ENCODE measurements around the gene MTIF3.

- no peak for TF ChIP-seq CTCF (IDR thresholded peaks at IDR 0.05 in 8 of 11, conservative IDR thresholded peaks at IDR 0.05 in 3 of 11)
- TF ChIP-seq POLR2AphosphoS5 (IDR thresholded peaks at IDR 0.05) = no peak
- TF ChIP-seq POLR2A (IDR thresholded peaks at IDR 0.05) = no peak
Observed at GRCh38 chr13:27403203-27403678, 47.1 kb downstream of the MTIF3 start.
